Measurements from ENCODE around the gene HIPK2. TPM values are rescaled to one million over a fixed set of nuclear protein-coding genes. Genes with fewer than 3 reads are reported as not detected.

Gene HIPK2
- total RNA-seq, 1 experiment from 2014 or later: 33.4 TPM

DNA sequence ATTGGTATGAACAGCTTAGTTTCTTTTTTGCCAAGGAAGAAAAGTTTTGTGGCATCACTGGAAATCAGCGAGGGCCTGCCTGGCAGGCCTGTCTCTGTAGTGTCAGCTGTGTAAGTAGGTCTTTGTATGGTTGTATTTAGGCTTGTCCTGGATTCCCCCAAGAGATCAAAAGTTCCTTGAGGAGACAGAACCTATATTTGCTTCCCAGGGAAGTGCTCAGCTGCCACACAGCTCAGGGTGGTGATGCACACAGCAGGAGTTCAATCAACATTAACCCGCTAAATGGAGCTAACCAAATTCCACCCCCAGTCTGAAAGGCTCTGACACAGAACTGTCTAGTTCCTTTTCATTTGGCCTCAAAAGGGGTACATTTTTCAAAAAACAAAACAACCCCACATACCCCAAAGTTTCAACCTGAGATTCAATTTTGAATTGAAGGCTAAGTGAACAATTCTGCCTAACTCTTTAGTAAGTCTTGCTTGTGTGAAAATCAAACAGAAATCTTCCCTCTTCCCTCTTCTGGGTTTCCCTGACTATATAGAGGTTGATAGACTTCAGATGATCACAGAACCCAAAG is 129.9 kb downstream of the HIPK2 start:
- Mint-ChIP-seq H3K27ac (ENCODE audit: unreplicated experiment) (no peak overlapping the region), H3K9me3 (ENCODE audit: low read depth, unreplicated experiment) (no peaks in the 10 kb centered on the region), H3K4me1 (ENCODE audit: low read depth, unreplicated experiment) (peaks cover 8% of the 10 kb centered on the region), H3K27me3 (ENCODE audit: unreplicated experiment) (no peaks in the 10 kb centered on the region), H3K36me3 (ENCODE audit: insufficient read depth, unreplicated experiment) (peaks cover 5% of the 10 kb centered on the region), H3K4me3 (ENCODE audit: low read depth, unreplicated experiment) (no peak overlapping the region)
- CTCF ChIA-PET: no interaction called here
- TF ChIP-seq, protein P1, sequence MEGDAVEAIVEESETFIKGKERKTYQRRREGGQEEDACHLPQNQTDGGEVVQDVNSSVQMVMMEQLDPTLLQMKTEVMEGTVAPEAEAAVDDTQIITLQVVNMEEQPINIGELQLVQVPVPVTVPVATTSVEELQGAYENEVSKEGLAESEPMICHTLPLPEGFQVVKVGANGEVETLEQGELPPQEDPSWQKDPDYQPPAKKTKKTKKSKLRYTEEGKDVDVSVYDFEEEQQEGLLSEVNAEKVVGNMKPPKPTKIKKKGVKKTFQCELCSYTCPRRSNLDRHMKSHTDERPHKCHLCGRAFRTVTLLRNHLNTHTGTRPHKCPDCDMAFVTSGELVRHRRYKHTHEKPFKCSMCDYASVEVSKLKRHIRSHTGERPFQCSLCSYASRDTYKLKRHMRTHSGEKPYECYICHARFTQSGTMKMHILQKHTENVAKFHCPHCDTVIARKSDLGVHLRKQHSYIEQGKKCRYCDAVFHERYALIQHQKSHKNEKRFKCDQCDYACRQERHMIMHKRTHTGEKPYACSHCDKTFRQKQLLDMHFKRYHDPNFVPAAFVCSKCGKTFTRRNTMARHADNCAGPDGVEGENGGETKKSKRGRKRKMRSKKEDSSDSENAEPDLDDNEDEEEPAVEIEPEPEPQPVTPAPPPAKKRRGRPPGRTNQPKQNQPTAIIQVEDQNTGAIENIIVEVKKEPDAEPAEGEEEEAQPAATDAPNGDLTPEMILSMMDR (IDR thresholded peaks at IDR 0.05; ENCODE audit: unreplicated experiment): no peak
- no TSS peak for BruUV-seq (replicated peaks)
- intact Hi-C loops (cut with micrococcal nuclease; ENCODE audit: unreplicated experiment): loop anchor here (2.0 kb wide), 2 partner anchors 127 to 181 kb away; partner anchors contain the start of gene TBXAS1
- DNase-seq: no peak

DNA sequence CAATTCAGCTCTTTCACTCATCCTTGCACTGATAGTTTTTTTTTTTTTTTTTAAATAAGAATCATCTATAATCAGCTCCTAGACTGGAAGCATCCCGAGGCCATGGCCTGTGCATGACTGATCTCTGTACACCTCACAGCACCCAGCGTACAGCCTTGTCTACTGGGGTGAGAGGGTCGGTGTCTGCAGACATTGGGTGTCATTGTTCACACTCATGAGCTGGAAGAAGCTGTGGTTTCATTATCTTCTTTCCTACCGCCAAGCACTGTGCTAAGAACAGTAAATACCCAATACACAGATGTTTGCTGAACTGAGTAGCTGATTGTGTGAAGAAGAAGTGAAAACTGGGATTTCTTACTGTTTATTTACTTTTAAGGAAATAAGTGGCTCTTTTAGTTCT is 130.7 kb downstream of the HIPK2 start:
- Mint-ChIP-seq H3K27ac (ENCODE audit: unreplicated experiment) (no peak overlapping the region), H3K4me1 (ENCODE audit: low read depth, unreplicated experiment) (peaks cover 8% of the 10 kb centered on the region), H3K36me3 (ENCODE audit: insufficient read depth, unreplicated experiment) (peaks cover 5% of the 10 kb centered on the region), H3K27me3 (ENCODE audit: unreplicated experiment) (no peaks in the 10 kb centered on the region), H3K9me3 (ENCODE audit: low read depth, unreplicated experiment) (no peaks in the 10 kb centered on the region), H3K4me3 (ENCODE audit: low read depth, unreplicated experiment) (no peak overlapping the region)
- TF ChIP-seq, protein P1 (IDR thresholded peaks at IDR 0.05; ENCODE audit: unreplicated experiment): no peak
- CTCF ChIA-PET: interaction anchor here (0.6 to 1.1 kb wide), 2 partner anchors 355 to 572 kb away, joined by 4 to 9 read pairs; no protein-coding TSS in a partner anchor
- intact Hi-C loops (cut with micrococcal nuclease; ENCODE audit: unreplicated experiment): loop anchor here (2.0 kb wide), 2 partner anchors 128 to 182 kb away; partner anchors contain the start of gene TBXAS1
- no peak for DNase-seq
- no TSS peak for BruUV-seq (replicated peaks)

DNA sequence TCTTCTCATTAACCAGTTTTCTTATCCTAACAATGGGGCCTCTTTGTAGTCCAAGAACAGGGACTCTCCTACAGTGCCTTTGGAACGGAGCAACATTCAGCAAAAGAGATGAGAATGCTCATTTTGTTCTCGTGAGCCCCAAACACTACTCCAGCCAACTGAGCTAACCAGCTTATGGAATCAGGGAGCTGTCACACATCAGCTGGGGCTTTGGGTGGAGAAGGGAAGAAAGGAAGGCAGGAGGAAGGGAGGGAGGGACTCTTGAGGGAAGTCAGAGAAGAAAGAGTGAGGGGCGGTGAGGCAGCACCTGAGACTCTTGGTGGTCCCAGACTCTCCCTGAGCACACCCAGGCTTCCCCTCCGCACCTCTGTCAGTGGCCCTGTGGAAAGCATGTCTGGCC is 131.2 kb downstream of the HIPK2 start:
- Mint-ChIP-seq H3K4me3 (ENCODE audit: low read depth, unreplicated experiment) (no peak overlapping the region), H3K9me3 (ENCODE audit: low read depth, unreplicated experiment) (no peaks in the 10 kb centered on the region), H3K4me1 (ENCODE audit: low read depth, unreplicated experiment) (peaks cover 8% of the 10 kb centered on the region), H3K36me3 (ENCODE audit: insufficient read depth, unreplicated experiment) (peaks cover 5% of the 10 kb centered on the region), H3K27ac (ENCODE audit: unreplicated experiment) (no peak overlapping the region), H3K27me3 (ENCODE audit: unreplicated experiment) (no peaks in the 10 kb centered on the region)
- TF ChIP-seq, protein P1 (IDR thresholded peaks at IDR 0.05; ENCODE audit: unreplicated experiment): no peak
- DNase-seq: no peak
- CTCF ChIA-PET: interaction anchor here (0.5 to 1.7 kb wide), 11 partner anchors 86 to 572 kb away, joined by 3 to 21 read pairs (median 5); no protein-coding TSS in a partner anchor
- intact Hi-C loops (cut with micrococcal nuclease; ENCODE audit: unreplicated experiment): loop anchor here (1.0 to 2.0 kb wide), 3 partner anchors 128 to 356 kb away; partner anchors contain the start of gene TBXAS1
- no TSS peak for BruUV-seq (replicated peaks)

DNA sequence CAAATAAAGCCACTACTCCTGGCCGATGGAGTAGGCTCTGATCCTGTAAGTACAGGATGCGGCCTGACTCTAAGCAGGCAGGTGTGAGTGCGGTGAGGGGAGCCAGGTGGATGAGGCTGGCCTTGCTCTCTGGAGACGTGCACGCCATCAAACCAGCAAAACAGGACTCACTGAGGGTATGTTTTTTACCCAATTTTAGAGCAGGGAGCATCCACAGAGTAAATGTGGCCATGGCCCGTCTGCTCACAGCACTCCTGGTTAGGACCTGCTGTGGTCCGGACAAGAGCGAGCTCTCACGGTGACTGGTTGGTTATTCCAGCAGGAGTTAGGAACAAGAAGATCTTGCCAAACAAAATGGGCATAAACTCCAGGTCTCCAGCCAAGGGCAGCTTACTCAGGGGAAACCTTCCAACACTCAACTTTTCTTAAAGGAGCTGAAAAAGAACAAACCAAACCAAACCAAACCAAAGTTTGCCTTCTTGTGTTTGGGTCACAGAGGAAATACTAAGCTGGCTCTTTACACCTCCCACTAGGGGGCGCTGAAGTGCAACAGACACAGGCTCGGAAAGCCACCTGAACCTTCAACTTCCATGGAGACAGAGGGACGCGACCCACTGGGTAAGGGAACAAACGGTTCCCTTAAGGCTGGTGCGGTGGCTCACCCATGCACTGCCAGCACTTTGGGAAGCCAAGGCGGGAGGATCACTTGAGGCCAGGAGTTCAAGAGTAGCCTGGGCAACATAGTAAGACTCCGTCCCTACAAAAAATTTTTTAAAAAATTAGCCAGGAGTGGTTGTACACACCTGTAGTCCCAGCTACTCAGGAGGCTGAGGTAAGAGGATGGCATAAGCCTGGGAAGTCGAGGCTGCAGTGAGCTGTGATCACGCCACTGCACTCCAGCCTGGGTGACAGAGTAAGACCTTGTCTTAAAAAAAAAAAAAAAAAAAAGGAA is 131.9 kb downstream of the HIPK2 start:
- intact Hi-C loops (cut with micrococcal nuclease; ENCODE audit: unreplicated experiment): loop anchor here (1.0 to 2.0 kb wide), 3 partner anchors 129 to 356 kb away; partner anchors contain the start of gene TBXAS1
- peak; percentile 89 for DNase-seq
- no peak overlapping the region for H3K27ac Mint-ChIP-seq (ENCODE audit: unreplicated experiment)
- no peak overlapping the region for H3K4me3 Mint-ChIP-seq (ENCODE audit: low read depth, unreplicated experiment)
- CTCF ChIA-PET: interaction anchor here (0.5 to 1.7 kb wide), 11 partner anchors 9 to 491 kb away, joined by 3 to 21 read pairs (median 4); no protein-coding TSS in a partner anchor
- H3K27me3 Mint-ChIP-seq (ENCODE audit: unreplicated experiment): no peaks in the 10 kb centered on the region
- H3K4me1 Mint-ChIP-seq (ENCODE audit: low read depth, unreplicated experiment): peaks cover 8% of the 10 kb centered on the region
- H3K36me3 Mint-ChIP-seq (ENCODE audit: insufficient read depth, unreplicated experiment): peaks cover 5% of the 10 kb centered on the region
- no peaks in the 10 kb centered on the region for H3K9me3 Mint-ChIP-seq (ENCODE audit: low read depth, unreplicated experiment)
- BruUV-seq (replicated peaks): no TSS peak
- TF ChIP-seq, protein P1 (IDR thresholded peaks at IDR 0.05; ENCODE audit: unreplicated experiment): peak; percentile 85

Data from Calu3 (cell line).